SJSA1 (cell line): ENCODE measurements around the gene LY6G6C. TPM values are rescaled to one million over a fixed set of nuclear protein-coding genes. Genes with fewer than 3 reads are reported as not detected.

Experiments
- DNase-seq, 2 experiments: peaks; one replicate each; pipeline ENCODE4 v3.0.0-alpha.2; 2015 to 2020; ENCODE audit warnings: low spot score in 2 of 2, low read depth in 1 of 2
- H3K27ac ChIP-seq: fragments of 250-450 bp; sonication (Bioruptor Pico); 2 replicates; pipeline ENCODE4 v1.5.1; 2020; ENCODE audit warnings: mild to moderate bottlenecking, moderate library complexity
- H3K27me3 ChIP-seq: fragments of 250-450 bp; sonication (Bioruptor Pico); replicated peaks from 2 replicates; pipeline ENCODE4 v1.5.1; 2020; ENCODE audit warnings: mild to moderate bottlenecking, moderate library complexity
- H3K36me3 ChIP-seq: fragments of 250-450 bp; sonication (Bioruptor Pico); 2 replicates; pipeline ENCODE4 v1.5.1; 2020; ENCODE audit warnings: mild to moderate bottlenecking
- H3K4me1 ChIP-seq: fragments of 250-450 bp; sonication (Bioruptor Pico); replicated peaks from 2 replicates; pipeline ENCODE4 v1.6.1; 2021; ENCODE audit warnings: mild to moderate bottlenecking
- H3K4me3 ChIP-seq: fragments of 250-450 bp; sonication (Bioruptor Pico); 2 replicates; pipeline ENCODE4 v1.5.1; 2020; ENCODE audit warnings: mild to moderate bottlenecking
- H3K9me3 ChIP-seq: fragments of 250-450 bp; sonication (Bioruptor Pico); replicated peaks from 2 replicates; pipeline ENCODE4 v1.5.1; 2020; ENCODE audit warnings: mild to moderate bottlenecking
- total RNA-seq: library from RNA; depleted of rRNA; stranded (reverse); fragments of >200 nt; shearing (Covaris generic); gene quantifications from 2 replicates; pipeline ENCODE4 v1.2.3, GENCODE V29; 2014

The LY6G6C gene
- total RNA-seq, 1 experiment from 2014 or later, result not detected

- Histone ChIP-seq H3K4me1 (peaks cover 48% of the 10 kb centered on the region), H3K36me3 (peaks cover 52% of the 10 kb centered on the region), H3K4me3 (no peak overlapping the region), H3K27me3 (no peaks in the 10 kb centered on the region), H3K27ac (peak overlapping the region; percentile 94), H3K9me3 (no peaks in the 10 kb centered on the region)
- no peak for DNase-seq
Observed at GRCh38 chr6:31737315-31737990, 15.9 kb upstream of the LY6G6C start.

GRCh38 chr6:31736768-31737314, 15.3 kb upstream of the LY6G6C start:
- Histone ChIP-seq H3K27ac (peak overlapping the region; percentile 78), H3K4me3 (peak overlapping the region; percentile 53), H3K36me3 (peaks cover 52% of the 10 kb centered on the region), H3K27me3 (no peaks in the 10 kb centered on the region), H3K4me1 (peaks cover 48% of the 10 kb centered on the region), H3K9me3 (no peaks in the 10 kb centered on the region)
- DNase-seq, result no peak

- Histone ChIP-seq H3K4me3 (peak within 1 kb of the TSS; percentile 53), H3K27me3 (no peaks in the 10 kb centered on the region), H3K9me3 (no peaks in the 10 kb centered on the region), H3K36me3 (peaks cover 52% of the 10 kb centered on the region), H3K27ac (peak within 1 kb of the TSS; percentile 94), H3K4me1 (peaks cover 48% of the 10 kb centered on the region)
- DNase-seq, result peak; percentile 93 to 95
Observed at GRCh38 chr6:31736021-31736767, 14.6 kb upstream of the LY6G6C start, which contains the start of gene CLIC1. TSS of gene CLIC1 (minus strand) at chr6:31736530. CDS start at chr6:31736300, 230 bp downstream.

GRCh38 chr6:31734821-31735406, 13.4 kb upstream of the LY6G6C start:
- Histone ChIP-seq H3K36me3 (peaks cover 62% of the 10 kb centered on the region), H3K27me3 (no peaks in the 10 kb centered on the region), H3K27ac (peak overlapping the region; percentile 78), H3K4me3 (peak overlapping the region; percentile 53), H3K9me3 (peaks cover 1% of the 10 kb centered on the region), H3K4me1 (peaks cover 51% of the 10 kb centered on the region)
- peak; percentile 88 to 92 for DNase-seq

- Histone ChIP-seq H3K9me3 (peaks cover 3% of the 10 kb centered on the region), H3K4me3 (peak overlapping the region; percentile 53), H3K27ac (peak overlapping the region; percentile 78), H3K27me3 (no peaks in the 10 kb centered on the region), H3K4me1 (peaks cover 51% of the 10 kb centered on the region), H3K36me3 (peaks cover 64% of the 10 kb centered on the region)
- DNase-seq, result no peak
Observed at GRCh38 chr6:31734247-31734820, 12.8 kb upstream of the LY6G6C start.

- Histone ChIP-seq H3K27ac (no peak overlapping the region; the same call in 1 of the 2 replicates), H3K4me3 (peak overlapping the region; percentile 53), H3K27me3 (no peaks in the 10 kb centered on the region), H3K9me3 (peaks cover 3% of the 10 kb centered on the region), H3K36me3 (peaks cover 67% of the 10 kb centered on the region), H3K4me1 (peaks cover 52% of the 10 kb centered on the region)
- no peak for DNase-seq
Observed at GRCh38 chr6:31733734-31734133, 12.2 kb upstream of the LY6G6C start.

- no peak overlapping the region for H3K27ac ChIP-seq
Observed at GRCh38 chr6:31732029-31732428, 10.5 kb upstream of the LY6G6C start.

GRCh38 chr6:31730631-31731086, 9.1 kb upstream of the LY6G6C start:
- 0 out of 2 replicates have a peak overlapping the region, but pooled peaks have one; percentile 5 for H3K27ac ChIP-seq
- no peaks in the 10 kb centered on the region for H3K27me3 ChIP-seq
- H3K36me3 ChIP-seq, result peaks cover 88% of the 10 kb centered on the region
- H3K4me1 ChIP-seq, result peaks cover 31% of the 10 kb centered on the region
- H3K9me3 ChIP-seq, result peaks cover 3% of the 10 kb centered on the region
- peak overlapping the region; percentile 58; the same call in 1 of the 2 replicates for H3K4me3 ChIP-seq
- peak in 1 of 2 experiments; percentile 22 for DNase-seq

More at GRCh38 chr6:31732029-31732428, 10.5 kb upstream of the LY6G6C start:
- Histone ChIP-seq H3K27me3 (no peaks in the 10 kb centered on the region), H3K4me3 (no peak overlapping the region), H3K4me1 (peaks cover 37% of the 10 kb centered on the region), H3K9me3 (peaks cover 3% of the 10 kb centered on the region), H3K36me3 (peaks cover 83% of the 10 kb centered on the region)
- DNase-seq, result no peak

GRCh38 chr6:31729979-31730630, 8.6 kb upstream of the LY6G6C start:
- Histone ChIP-seq H3K27ac (peak overlapping the region; percentile 76), H3K27me3 (no peaks in the 10 kb centered on the region), H3K9me3 (peaks cover 3% of the 10 kb centered on the region), H3K36me3 (peaks cover 83% of the 10 kb centered on the region), H3K4me3 (peak overlapping the region; percentile 58), H3K4me1 (peaks cover 31% of the 10 kb centered on the region)
- DNase-seq, result peak; percentile 94 to 95

GRCh38 chr6:31729515-31729978, 8.0 kb upstream of the LY6G6C start:
- Histone ChIP-seq H3K4me1 (peaks cover 30% of the 10 kb centered on the region), H3K9me3 (peaks cover 3% of the 10 kb centered on the region), H3K4me3 (peak overlapping the region; percentile 58), H3K27ac (peak overlapping the region; percentile 76), H3K27me3 (no peaks in the 10 kb centered on the region), H3K36me3 (peaks cover 77% of the 10 kb centered on the region)
- DNase-seq, result peak; percentile 94 to 98

- Histone ChIP-seq H3K4me1 (peaks cover 24% of the 10 kb centered on the region), H3K36me3 (peaks cover 71% of the 10 kb centered on the region), H3K27ac (peak within 1 kb of the TSS; percentile 76), H3K27me3 (no peaks in the 10 kb centered on the region), H3K4me3 (peak within 1 kb of the TSS; percentile 58), H3K9me3 (peaks cover 3% of the 10 kb centered on the region)
- DNase-seq, result no peak
Observed at GRCh38 chr6:31728767-31729514, 7.4 kb upstream of the LY6G6C start, which contains the start of gene DDAH2. TSS of gene DDAH2 (minus strand) at chr6:31729299. CDS start at chr6:31729161, 138 bp downstream.
